Stimulated activated CD8-positive, alpha-beta memory T cell treated with anti-CD3 and anti-CD28 coated beads, Interleukin-7, amount 100 ng/mL, for 4 hours (primary cell): ENCODE data around the gene EFHC2.
"Not testable (repeated sequence)": the region's sequence is repeated elsewhere in the genome, so short reads cannot be mapped to it uniquely, and the experiment has no call there.

Experiments used
- DNase-seq, 2 donors: peaks; one replicate each; pipeline ENCODE4 v3.0.0-alpha.2; 2020; ENCODE audit warnings: low read depth in 2 of 2

EFHC2 gene

GRCh38 chrX:44291468-44292092 lies 51.9 kb downstream of the EFHC2 start:
- no peak for DNase-seq

GRCh38 chrX:44290718-44291117 lies 52.8 kb downstream of the EFHC2 start:
- DNase-seq = no peak

- no peak for DNase-seq
Measured at GRCh38 chrX:44282753-44283152, 60.7 kb downstream of the EFHC2 start.

- DNase-seq = no peak
Measured at GRCh38 chrX:44280116-44280515, 63.4 kb downstream of the EFHC2 start.

GRCh38 chrX:44274096-44274495 lies 69.4 kb downstream of the EFHC2 start:
- no peak for DNase-seq

GRCh38 chrX:44267861-44268260 lies 75.6 kb downstream of the EFHC2 start:
- DNase-seq = no peak

- no peak for DNase-seq
Measured at GRCh38 chrX:44267116-44267515, 76.4 kb downstream of the EFHC2 start.

GRCh38 chrX:44265559-44265958 lies 77.9 kb downstream of the EFHC2 start:
- DNase-seq = no peak

GRCh38 chrX:44264936-44265335 lies 78.5 kb downstream of the EFHC2 start:
- DNase-seq = no peak

- no peak for DNase-seq
Measured at GRCh38 chrX:44261286-44261685, 82.2 kb downstream of the EFHC2 start.

- DNase-seq = no peak
Measured at GRCh38 chrX:44260609-44261008, 82.9 kb downstream of the EFHC2 start.

GRCh38 chrX:44255742-44256141 lies 87.7 kb downstream of the EFHC2 start:
- DNase-seq = not testable (repeated sequence)

GRCh38 chrX:44253575-44253942 lies 89.9 kb downstream of the EFHC2 start:
- no peak for DNase-seq

GRCh38 chrX:44252688-44253574 lies 90.5 kb downstream of the EFHC2 start:
- peak; percentile 17 to 51 for DNase-seq

GRCh38 chrX:44247468-44247867 lies 96.0 kb downstream of the EFHC2 start:
- DNase-seq = no peak

- DNase-seq = no peak
Measured at GRCh38 chrX:44246826-44247225, 96.6 kb downstream of the EFHC2 start.

GRCh38 chrX:44245733-44246132 lies 97.7 kb downstream of the EFHC2 start:
- peak in 1 of 2 donors; percentile 2 for DNase-seq

GRCh38 chrX:44244008-44244407 lies 99.5 kb downstream of the EFHC2 start:
- DNase-seq = no peak

GRCh38 chrX:44241546-44241945 lies 101.9 kb downstream of the EFHC2 start:
- DNase-seq = no peak

- no peak for DNase-seq
Measured at GRCh38 chrX:44240036-44240435, 103.4 kb downstream of the EFHC2 start.

- no peak for DNase-seq
Measured at GRCh38 chrX:44239036-44239435, 104.4 kb downstream of the EFHC2 start.

GRCh38 chrX:44235534-44235933 lies 107.9 kb downstream of the EFHC2 start:
- no peak for DNase-seq

- DNase-seq = no peak
Measured at GRCh38 chrX:44234541-44234940, 108.9 kb downstream of the EFHC2 start.
